ENCODE results near the gene NACC2. TPM values are rescaled to one million over a fixed set of nuclear protein-coding genes. Genes with fewer than 3 reads are reported as not detected.
A peak's percentile ranks its signal among the peaks of the same experiment; 100 is the strongest.

The NACC2 gene
- total RNA-seq = 10 to 100 TPM in 1 of 2 donors, 1 to 10 TPM in 1; 6.7 to 17.8 TPM
- polyA plus RNA-seq = 10 to 100 TPM in 1 of 2 donors, 1 to 10 TPM in 1; 4.8 to 10.8 TPM

GRCh38 chr9:136095070-136096058 lies at the start of gene NACC2:
TSS of gene NACC2 (minus strand) at chr9:136095289. CDS start at chr9:136050521, 44,768 bp downstream.
- Histone ChIP-seq H3K36me3 (ENCODE audit: control insufficient read depth in 4 of 4, insufficient read depth in 3 of 4, low read depth in 1 of 4, low read length in 3 of 4) (no peaks in the 10 kb centered on the region), H3K27ac (ENCODE audit: low read depth in 1 of 2, low read length in 2 of 2) (peak within 1 kb of the TSS; percentile 75 to 79), H3K9ac (ENCODE audit: low read depth in 1 of 2, low read length in 2 of 2) (peak within 1 kb of the TSS; percentile 51 to 68), H3K4me3 (ENCODE audit: low read depth in 1 of 3, low read length in 3 of 3) (peak within 1 kb of the TSS; percentile 51 to 93 (median 80)), H3K27me3 (ENCODE audit: control insufficient read depth in 4 of 4, insufficient read depth in 4 of 4, low read length in 3 of 4) (no peaks in the 10 kb centered on the region), H3K9me3 (ENCODE audit: control insufficient read depth in 4 of 4, low read length in 3 of 4) (no peaks in the 10 kb centered on the region), H3K4me1 (ENCODE audit: control insufficient read depth in 4 of 4, insufficient read depth in 4 of 4, low read length in 3 of 4) (peaks cover 13 to 43% (median 26%) of the 10 kb centered on the region in 4 donors)
- DNase-seq (ENCODE audit: low spot score) = peak; percentile 68
- no peak for TF ChIP-seq HNF4G (IDR thresholded peaks at IDR 0.05)
- TF ChIP-seq HNF4A (conservative IDR thresholded peaks at IDR 0.05) = no peak
- no peak for TF ChIP-seq FOXA2 (IDR thresholded peaks at IDR 0.05)
- TF ChIP-seq RAD21 (IDR thresholded peaks at IDR 0.05) = no peak
- TF ChIP-seq CTCF (IDR thresholded peaks at IDR 0.05; ENCODE audit: low read depth, low read length, missing input control) = no peak
- 1% methylated on average over 143 of the region's 143 CpGs for WGBS

- H3K27ac ChIP-seq (ENCODE audit: low read depth in 1 of 2, low read length in 2 of 2) = no peak overlapping the region
- TF ChIP-seq RXRA (IDR thresholded peaks at IDR 0.05) (no peak), HNF4G (IDR thresholded peaks at IDR 0.05) (no peak), EGR1 (IDR thresholded peaks at IDR 0.05; ENCODE audit: low read depth in 2 of 2) (no peak), ZBTB33 (IDR thresholded peaks at IDR 0.05) (no peak), TAF1 (conservative IDR thresholded peaks at IDR 0.05) (no peak), FOXA1 (IDR thresholded peaks at IDR 0.05) (no peak), REST (IDR thresholded peaks at IDR 0.05) (no peak), GABPA (IDR thresholded peaks at IDR 0.05 in 1 of 2, conservative IDR thresholded peaks at IDR 0.05 in 1 of 2) (no peak), ATF3 (IDR thresholded peaks at IDR 0.05) (no peak), SP1 (IDR thresholded peaks at IDR 0.05) (no peak), CTCF (IDR thresholded peaks at IDR 0.05; ENCODE audit: low read depth, low read length, missing input control) (no peak)
- 89% methylated on average over 11 of the region's 11 CpGs for WGBS
- no peaks in the 10 kb centered on the region for H3K27me3 ChIP-seq (ENCODE audit: control insufficient read depth in 4 of 4, insufficient read depth in 4 of 4, low read length in 3 of 4)
- no peak for DNase-seq (ENCODE audit: low spot score)
- H3K4me3 ChIP-seq (ENCODE audit: low read depth in 1 of 3, low read length in 3 of 3) = no peak overlapping the region
- no peaks in the 10 kb centered on the region for H3K4me1 ChIP-seq (ENCODE audit: control insufficient read depth in 4 of 4, insufficient read depth in 4 of 4, low read length in 3 of 4)
- H3K9ac ChIP-seq (ENCODE audit: low read depth in 1 of 2, low read length in 2 of 2) = no peak overlapping the region
- H3K9me3 ChIP-seq (ENCODE audit: control insufficient read depth in 4 of 4, low read length in 3 of 4) = no peaks in the 10 kb centered on the region
- no peaks in the 10 kb centered on the region for H3K36me3 ChIP-seq (ENCODE audit: control insufficient read depth in 4 of 4, insufficient read depth in 3 of 4, low read depth in 1 of 4, low read length in 3 of 4)
Measured at GRCh38 chr9:136144450-136144849, 49.4 kb upstream of the NACC2 start.

Measured in liver (tissue), 9 donors.